ENCODE measurements around the gene TTC6.

DNA sequence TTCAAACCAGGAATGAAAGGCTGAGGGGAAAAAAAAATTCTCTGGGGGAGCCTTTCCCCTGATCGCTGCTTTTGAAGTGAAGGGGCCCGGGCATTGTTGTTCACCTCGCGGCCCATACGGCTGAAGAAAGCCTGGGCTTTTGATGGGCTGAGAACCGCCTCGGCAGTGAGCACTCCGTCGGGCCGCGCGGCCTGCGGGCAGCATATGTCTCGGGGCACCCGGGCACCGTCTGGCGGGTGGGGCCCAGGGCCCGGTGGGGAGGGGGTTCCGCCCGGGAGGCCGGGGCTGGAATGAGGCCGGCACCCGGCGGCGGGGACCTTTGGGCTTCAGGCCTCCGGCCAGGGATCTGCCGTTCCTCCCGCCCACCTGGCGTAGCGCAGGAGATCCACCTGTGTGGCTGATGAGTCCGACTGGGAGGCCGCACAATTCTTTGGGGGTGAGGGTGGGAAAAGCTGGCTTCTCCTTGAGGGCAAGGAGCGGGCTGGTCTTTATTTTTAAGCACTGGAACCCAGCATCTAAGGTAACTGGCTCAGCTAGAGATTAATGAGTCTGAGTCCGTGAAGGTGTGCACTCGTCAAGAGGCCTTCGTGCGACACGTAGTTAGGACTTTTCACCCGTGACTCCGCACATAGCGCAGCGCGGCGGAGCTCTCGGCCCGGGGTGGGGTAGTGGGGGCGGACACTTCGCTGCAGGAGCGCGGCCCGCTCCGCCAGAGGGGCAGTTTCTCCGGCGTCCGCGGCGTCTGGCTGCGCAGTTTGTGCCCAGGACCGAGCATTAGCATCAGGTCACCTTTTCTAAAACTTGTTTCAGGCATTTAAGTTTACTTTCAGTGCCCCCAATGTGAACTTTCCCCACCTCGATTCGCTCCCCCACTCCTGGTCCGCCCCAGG is 11.0 kb upstream of the TTC6 start:
- no peak for TF ChIP-seq SP1 (IDR thresholded peaks at IDR 0.05)
- TF ChIP-seq, protein P1, sequence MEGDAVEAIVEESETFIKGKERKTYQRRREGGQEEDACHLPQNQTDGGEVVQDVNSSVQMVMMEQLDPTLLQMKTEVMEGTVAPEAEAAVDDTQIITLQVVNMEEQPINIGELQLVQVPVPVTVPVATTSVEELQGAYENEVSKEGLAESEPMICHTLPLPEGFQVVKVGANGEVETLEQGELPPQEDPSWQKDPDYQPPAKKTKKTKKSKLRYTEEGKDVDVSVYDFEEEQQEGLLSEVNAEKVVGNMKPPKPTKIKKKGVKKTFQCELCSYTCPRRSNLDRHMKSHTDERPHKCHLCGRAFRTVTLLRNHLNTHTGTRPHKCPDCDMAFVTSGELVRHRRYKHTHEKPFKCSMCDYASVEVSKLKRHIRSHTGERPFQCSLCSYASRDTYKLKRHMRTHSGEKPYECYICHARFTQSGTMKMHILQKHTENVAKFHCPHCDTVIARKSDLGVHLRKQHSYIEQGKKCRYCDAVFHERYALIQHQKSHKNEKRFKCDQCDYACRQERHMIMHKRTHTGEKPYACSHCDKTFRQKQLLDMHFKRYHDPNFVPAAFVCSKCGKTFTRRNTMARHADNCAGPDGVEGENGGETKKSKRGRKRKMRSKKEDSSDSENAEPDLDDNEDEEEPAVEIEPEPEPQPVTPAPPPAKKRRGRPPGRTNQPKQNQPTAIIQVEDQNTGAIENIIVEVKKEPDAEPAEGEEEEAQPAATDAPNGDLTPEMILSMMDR (IDR thresholded peaks at IDR 0.05; ENCODE audit: low read depth, low read length, missing input control): no peak
- TF ChIP-seq JUND (IDR thresholded peaks at IDR 0.05): no peak
- TF ChIP-seq, protein P2, sequence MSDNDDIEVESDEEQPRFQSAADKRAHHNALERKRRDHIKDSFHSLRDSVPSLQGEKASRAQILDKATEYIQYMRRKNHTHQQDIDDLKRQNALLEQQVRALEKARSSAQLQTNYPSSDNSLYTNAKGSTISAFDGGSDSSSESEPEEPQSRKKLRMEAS (IDR thresholded peaks at IDR 0.05): no peak
- TF ChIP-seq EGR1 (IDR thresholded peaks at IDR 0.05; ENCODE audit: low read depth in 2 of 2): no peak
- TF ChIP-seq RAD21 (IDR thresholded peaks at IDR 0.05): peak in 1 of 2 donors; percentile 18
- no peak for TF ChIP-seq TAF1 (conservative IDR thresholded peaks at IDR 0.05)

Data from liver (tissue), 3 donors.